Pons (tissue), 1 donor: ENCODE results near the gene MYO1F.

Experiments
- DNase-seq: peaks from one replicate; pipeline ENCODE4 v3.0.0-alpha.2; 2016; ENCODE audit warnings: low spot score

The MYO1F gene

GRCh38 chr19:8491574-8491973, 85.7 kb downstream of the MYO1F start:
- no peak for DNase-seq

- DNase-seq = no peak
Measured at GRCh38 chr19:8490873-8491272, 86.4 kb downstream of the MYO1F start.

- no peak for DNase-seq
Measured at GRCh38 chr19:8490395-8490760, 86.9 kb downstream of the MYO1F start.

- DNase-seq = no peak
Measured at GRCh38 chr19:8489561-8490394, 87.5 kb downstream of the MYO1F start.

- DNase-seq = no peak
Measured at GRCh38 chr19:8488365-8488764, 88.9 kb downstream of the MYO1F start.

GRCh38 chr19:8487137-8487851, 89.9 kb downstream of the MYO1F start:
- DNase-seq = peak; percentile 70

GRCh38 chr19:8486661-8487136, 90.5 kb downstream of the MYO1F start:
- DNase-seq = no peak

- DNase-seq = no peak
Measured at GRCh38 chr19:8485561-8486371, 91.5 kb downstream of the MYO1F start.

- DNase-seq = peak; percentile 81
Measured at GRCh38 chr19:8484331-8484894, 92.8 kb downstream of the MYO1F start.

GRCh38 chr19:8483165-8483564, 94.1 kb downstream of the MYO1F start:
- no peak for DNase-seq

- DNase-seq = no peak
Measured at GRCh38 chr19:8482696-8483095, 94.5 kb downstream of the MYO1F start.

- no peak for DNase-seq
Measured at GRCh38 chr19:8481616-8482015, 95.6 kb downstream of the MYO1F start.

- no peak for DNase-seq
Measured at GRCh38 chr19:8481201-8481600, 96.0 kb downstream of the MYO1F start.

GRCh38 chr19:8478598-8478997, 98.6 kb downstream of the MYO1F start:
- no peak for DNase-seq

- no peak for DNase-seq
Measured at GRCh38 chr19:8477889-8478288, 99.4 kb downstream of the MYO1F start.

GRCh38 chr19:8476524-8476923, 100.7 kb downstream of the MYO1F start:
- DNase-seq = no peak

- DNase-seq = no peak
Measured at GRCh38 chr19:8475005-8475404, 102.2 kb downstream of the MYO1F start.

- DNase-seq = peak; percentile 78
Measured at GRCh38 chr19:8473648-8474476, 103.4 kb downstream of the MYO1F start.
